Caki2 (cell line): Measurements from ENCODE around the gene PGBD5. TPM values are rescaled to one million over a fixed set of nuclear protein-coding genes. Genes with fewer than 3 reads are reported as not detected.
"Not testable (repeated sequence)": the region's sequence is repeated elsewhere in the genome, so short reads cannot be mapped to it uniquely, and the experiment has no call there.

ENCODE experiments used
- DNase-seq: peaks from one replicate; pipeline ENCODE4 v3.0.0-alpha.2; 2015; ENCODE audit warnings: low read depth
- in situ Hi-C: cut with HindIII; loops from 2 replicates; pipeline ENCODE4 v1.10.0; 2016; ENCODE audit warnings: low sequenced_read_pairs, low pct_unique_long_range_greater_than_20kb, mixed read lengths
- total RNA-seq: library from RNA; depleted of rRNA; stranded (reverse); fragments of >200 nt; shearing (Covaris generic); gene quantifications from 2 replicates; pipeline ENCODE4 v1.2.3, GENCODE V29; 2014; ENCODE audit warnings: low replicate concordance

PGBD5 gene
- total RNA-seq, 1 experiment from 2014 or later = 7.5 TPM

DNA sequence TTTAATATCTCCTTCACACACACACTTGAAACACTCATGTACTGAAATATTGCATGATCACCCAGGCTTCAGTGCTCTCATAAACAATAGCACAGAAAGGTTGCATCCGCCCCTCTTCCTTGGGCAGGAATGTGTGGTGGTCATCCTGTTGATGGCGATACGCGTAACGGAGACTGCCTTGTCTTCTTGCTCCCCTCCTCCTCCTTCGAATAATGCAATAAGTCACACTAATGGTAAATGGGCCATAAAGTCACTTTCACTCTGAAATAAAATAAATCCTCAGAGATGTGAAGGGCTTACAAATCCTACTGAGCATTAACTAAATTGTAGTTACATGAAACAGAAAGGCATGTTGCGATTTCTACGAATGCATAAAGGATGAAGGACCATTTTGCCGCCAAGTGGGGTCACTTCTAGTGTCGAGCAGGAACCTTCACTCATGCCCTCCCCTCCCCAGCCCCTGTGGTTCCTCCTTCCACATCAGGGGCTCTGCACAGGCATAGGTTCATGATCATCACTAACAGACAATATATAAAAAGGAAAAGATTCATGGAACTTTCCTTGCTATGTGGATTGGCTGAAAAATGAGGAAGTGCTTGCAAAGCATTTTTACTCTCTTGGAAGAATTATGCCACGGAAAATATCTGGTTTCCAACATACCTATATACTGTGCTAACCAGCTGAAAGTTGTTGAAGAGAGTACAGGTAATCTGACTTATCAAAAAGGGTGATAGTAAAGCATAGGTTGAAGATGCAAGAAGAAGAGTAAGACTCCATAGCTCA, 1.2 kb upstream of the PGBD5 start:
- in situ Hi-C loops = no loop called here
- no peak for DNase-seq

DNA sequence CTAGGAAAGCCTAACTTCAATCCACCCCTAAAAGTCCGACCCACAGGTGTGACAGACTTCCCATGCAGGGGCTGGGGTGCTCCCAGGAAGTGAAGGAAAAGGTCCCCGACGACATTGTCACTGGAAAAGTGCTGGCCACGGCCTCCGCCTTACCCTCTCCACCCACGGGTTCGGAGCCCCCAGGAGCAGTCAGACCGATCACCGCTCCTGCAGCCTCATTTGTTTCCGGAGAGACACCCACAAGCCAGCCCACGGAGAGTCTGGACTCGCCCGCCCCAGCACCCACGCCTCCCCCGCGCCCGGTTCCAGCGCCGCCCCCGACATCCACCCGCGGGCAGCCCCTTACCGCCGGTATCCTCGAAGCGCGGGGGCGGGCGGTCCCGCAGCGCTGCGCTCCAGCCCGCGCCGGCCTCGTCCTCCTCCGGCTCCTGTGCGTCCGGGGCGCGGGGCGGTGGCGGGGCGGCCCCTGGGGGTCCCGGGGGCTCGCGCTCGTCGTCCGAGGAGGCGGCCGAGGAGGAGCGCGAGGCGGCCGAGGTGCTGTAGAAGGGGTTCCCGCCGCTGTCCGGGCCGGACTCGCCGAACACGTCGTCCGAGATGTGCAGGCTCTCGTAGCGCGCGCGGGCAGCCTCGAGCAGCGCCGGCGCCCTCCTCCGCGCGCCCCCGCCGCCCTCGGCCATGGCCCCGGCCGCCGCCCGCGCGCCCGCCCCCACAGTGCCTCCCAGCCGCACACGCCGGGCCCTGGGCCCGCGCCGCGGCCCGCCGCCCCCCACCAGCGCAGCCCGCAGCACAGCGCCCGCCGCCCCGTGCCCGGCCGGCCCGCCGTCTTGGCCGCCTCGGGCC, 660 bp downstream of the PGBD5 start:
- in situ Hi-C loops = no loop called here

DNA sequence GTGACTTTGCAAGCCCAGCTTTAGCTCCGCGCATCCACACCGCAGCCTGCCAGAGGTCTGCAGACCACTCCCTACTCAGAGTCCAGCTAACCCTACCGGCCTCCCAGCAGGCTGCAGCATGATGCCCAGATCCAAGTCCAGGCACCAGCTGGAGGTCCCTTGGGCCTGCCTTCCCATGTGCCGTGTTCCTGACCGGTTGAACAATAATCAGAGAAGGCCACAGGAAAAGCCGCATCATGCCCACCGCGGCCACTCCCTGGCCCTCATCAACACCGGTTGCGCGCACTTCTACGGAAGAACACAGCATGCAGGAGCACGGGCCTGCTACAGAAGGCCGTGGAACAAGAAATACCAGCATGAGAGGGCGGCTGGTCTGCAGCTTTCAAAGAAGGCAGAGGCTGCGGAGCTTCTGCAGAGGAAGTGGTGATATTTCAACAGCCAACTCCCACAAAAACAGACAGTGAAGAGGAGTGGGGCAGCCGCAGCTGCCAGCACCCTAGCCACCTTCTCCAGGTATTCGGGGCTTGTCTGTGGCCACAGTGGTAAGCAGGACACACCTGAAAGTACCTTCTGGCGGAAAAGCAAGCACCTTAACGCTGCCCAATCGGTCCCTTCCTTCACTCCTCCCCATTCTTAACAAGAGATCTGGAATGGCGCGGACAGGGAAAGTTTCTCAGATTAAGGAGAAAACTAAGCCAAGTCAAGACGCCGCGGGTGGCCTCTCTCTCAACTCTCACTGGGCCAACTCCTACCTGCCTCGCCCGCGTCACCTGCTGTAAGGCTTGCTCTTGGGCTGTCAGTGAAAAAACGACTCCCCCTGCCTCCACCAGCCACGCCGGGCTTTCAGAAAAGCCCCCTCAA, 1.5 kb downstream of the PGBD5 start:
- DNase-seq = no peak
- in situ Hi-C loops = no loop called here

More for the DNA sequence above, 660 bp downstream of the PGBD5 start:
- DNase-seq = no peak

DNA sequence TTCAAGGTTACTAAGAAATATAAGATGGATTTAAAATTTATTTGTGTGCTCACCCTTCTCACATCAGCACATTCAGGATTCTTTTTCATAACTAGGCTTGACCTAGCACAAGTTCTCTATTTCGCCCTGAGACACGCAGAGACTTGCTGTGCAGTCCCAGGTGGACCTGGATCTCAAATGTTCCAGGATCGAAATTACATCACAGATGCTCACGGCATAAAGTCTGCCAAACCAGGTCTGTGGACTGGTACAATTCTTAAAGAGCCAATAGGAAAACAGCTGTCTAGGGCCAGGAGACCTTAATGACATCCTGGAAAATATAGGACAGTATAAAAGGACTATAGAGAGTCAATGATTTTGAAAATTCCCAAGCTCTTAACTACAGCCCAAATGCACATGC, 2.2 kb downstream of the PGBD5 start:
- DNase-seq = no peak
- in situ Hi-C loops = no loop called here

DNA sequence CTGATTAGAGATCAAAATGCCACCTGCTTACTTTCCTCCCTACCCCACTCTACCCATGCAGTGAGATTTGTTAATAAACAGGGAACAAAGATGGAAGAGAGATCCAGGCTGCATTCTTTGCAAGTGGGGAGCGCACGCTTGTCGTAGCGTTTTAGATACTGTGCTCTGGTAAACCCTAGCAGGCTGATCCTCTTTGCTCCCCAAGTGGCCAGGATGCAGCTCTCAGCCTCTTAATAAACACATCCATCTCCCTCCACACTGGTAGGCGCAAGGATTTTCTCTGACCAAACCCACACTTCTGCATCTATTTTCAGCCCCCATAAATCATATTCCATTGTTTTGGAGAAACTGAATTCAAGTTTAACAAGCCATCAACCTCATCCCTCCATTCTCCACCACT, 2.9 kb downstream of the PGBD5 start:
- in situ Hi-C loops = no loop called here
- no peak for DNase-seq

DNA sequence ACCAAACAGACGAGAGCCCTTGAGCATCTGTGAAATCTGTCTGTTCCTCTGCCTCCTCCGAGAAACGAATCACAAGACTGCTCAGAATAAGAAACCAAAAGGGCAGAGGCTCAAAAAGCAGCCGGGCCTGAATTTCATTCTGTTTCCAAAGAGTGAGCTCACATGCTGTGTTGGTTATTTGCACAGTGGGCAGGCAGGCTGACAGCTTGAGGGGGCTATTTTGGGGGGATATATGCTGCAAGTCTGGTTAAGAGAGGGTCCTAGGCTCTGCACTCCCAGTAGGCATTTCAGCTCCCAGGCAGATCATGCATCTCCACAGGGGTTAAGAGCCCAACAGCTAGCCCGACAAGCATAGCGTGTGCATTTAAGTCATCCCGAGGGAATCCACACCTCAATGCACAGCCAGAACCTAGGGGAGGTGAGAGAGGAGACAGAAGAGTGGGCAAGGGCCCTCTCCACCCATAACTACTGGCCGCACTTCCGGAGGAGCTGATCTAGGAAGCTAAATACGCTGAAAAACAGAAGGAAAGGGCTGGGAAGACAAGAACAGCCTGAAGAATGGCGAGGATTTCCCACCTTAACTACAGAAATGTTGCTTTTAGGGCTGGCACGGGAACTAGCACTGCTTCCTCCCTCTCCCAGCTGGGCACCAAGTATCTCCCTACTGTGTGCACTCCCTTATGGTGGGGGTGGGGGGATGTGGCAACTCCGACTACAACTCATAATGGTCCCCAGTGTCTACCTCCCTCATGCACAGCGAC, 3.7 kb downstream of the PGBD5 start:
- no peak for DNase-seq
- in situ Hi-C loops = no loop called here

DNA sequence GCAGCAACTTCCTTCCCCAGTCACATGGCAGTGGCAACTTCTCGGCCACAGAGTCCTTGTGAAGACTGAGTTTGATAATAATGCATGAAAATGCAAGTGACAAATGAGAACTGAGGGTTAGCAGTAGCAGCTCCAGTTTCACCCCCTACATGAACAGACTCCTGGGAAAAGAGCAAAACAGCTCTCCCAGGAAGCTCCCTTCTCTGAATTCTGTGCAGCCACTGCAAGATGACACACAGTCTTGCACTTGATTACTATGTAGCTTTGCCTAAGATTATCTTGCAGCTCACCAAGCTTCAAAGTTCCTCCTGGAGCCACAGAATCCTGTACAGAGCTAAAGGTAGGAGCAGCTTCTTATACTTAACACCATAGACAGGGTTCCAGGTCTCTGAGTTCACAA, 4.7 kb downstream of the PGBD5 start:
- DNase-seq = no peak
- in situ Hi-C loops = no loop called here

DNA sequence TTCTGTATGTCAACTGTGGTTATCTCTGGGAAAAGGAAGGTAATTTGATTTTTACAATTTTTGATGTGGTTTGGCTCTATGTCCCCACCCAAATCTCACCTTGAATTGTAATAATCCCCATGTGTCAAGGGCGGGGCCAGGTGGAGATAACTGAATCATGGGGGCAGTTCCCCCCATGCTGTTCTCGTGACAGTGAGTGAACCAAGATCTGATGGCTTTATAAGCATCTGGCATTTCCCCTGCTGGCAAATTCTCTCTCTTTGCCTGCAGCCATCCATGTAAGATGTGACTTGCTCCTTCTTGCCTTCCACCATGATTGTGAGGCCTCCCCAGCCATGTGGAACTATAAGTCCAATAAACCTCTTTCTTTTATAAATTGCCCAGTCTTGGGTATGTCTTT, 5.8 kb downstream of the PGBD5 start:
- in situ Hi-C loops = not testable (repeated sequence)

DNA sequence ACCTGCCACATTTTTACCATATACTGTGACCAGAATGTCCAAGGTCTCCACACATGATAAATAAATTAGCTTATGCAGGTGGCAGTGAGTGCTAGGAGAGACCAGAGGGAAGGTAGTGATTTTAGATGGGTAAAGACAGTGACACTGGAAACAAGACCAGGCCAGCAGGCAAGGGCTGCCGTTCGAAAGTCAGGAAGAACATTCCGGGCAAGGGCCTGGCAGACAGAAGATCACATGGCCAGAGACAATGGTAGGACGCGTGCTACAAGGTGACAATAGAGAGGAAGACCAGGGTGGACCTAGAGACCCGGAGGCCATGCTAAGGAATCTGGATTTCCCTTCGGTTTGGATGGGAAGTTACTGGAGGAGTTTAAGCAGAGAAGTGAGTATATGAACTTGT, 9.7 kb downstream of the PGBD5 start:
- in situ Hi-C loops = no loop called here
- DNase-seq = no peak

More for the DNA sequence above, 5.8 kb downstream of the PGBD5 start:
- DNase-seq = not testable (repeated sequence)

DNA sequence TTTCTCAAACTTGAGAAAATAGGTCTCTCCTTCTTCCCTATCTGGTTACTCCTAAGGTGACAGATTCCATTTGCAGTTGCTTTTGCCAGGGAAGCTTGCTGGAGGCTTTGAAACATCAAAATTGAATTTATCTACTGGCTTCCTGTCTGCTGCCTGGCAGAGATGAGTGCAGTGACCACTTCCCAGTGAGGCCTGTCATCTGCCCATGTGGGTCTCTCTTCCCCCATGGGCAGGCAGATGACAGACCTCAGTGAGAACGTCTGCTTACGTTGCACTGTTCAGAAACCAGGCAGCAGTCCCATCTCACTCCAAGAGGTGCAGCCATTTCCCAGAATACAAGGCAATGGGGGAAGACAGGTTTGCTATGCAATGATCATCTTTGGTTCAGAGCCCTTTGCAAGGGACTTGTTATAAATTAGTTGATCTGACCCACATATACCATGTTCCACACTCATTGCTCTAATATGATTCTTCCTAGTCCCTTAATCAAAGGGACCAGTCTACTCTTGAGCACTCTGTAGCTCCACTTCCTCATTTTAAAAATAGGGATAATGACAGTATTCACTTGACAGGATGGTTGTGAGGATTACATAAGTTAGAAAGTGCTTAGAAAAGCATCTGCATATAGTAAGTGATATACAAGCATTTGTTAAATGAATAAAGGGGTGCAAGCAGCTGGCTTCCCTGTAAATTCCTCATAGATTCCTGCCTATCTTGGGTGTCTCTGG, 10.6 kb downstream of the PGBD5 start:
- no peak for DNase-seq
- in situ Hi-C loops = no loop called here

DNA sequence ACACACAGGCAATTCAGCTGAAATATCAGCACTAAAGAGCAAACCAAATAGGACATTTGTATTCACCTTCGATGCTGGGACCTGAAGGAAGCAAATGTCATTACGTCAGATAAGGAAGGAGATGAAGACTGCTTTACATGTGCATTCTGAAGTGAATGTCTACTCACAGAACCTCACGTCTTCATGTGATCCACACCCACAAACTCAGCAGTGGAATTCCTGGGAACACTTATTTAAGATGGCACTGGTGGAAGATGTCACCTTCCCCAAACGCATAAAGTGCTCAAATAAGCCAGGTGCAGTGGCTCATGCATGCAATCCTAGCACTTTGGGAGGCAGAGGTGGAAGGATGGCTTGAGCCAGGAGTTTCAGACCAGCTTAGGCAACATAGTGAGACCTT, 11.4 kb downstream of the PGBD5 start:
- DNase-seq = no peak
- in situ Hi-C loops = no loop called here

DNA sequence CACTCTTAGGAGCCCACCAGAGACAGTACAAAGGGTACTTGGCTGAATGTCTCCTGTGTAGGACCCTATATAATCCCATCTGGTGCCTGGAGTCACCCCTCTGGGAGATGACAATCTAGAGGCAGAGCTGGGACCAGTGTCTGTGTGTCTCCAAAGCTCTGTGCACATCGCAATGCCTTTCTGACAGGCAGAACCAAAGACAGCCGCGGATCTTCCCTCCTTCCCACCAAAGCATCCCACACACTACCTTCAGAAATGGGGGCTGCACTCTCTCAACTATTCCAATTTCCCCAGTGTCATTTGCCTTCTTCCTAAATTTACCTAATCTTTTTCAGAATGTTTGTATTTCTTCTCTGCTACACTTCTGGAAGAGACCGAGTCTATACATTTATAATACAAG, 12.0 kb downstream of the PGBD5 start:
- in situ Hi-C loops = no loop called here
- no peak for DNase-seq

DNA sequence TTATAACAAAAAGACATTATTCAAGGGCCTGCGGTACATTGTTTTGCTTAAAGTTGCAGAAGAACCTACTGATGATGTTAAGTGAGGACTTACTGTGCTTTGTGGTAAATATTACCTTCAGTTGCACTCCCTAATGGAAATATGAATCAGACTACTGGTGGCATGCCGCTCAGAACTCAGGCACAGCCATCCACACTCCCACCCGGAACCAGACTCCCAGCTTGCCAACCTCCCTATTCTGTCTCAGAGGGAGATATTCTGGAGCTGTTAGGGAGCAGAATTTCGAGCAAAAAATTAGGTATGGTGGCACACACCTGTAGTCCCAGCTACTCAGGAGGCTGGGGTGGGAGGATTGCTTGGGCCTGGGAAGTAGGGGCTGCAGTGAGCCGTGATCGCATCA, 13.1 kb downstream of the PGBD5 start:
- in situ Hi-C loops = no loop called here
- DNase-seq = no peak

DNA sequence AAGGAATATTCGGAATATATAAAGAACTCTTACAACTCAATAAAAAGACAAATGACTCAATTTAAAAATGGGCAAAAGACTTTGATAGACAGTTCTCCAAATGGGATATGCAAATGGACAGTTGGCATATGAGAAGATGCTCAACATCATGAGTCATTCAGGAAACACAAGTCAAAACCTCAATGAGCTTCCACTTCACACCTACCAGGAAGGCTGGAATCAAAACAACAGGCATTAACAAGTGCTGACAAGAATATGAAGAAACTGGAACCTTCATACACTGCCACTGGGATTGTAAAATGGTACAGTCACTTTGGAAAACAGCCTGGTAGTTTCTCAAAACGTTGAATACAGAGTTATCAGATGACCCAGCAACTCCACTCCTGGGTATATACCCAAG, 17.2 kb downstream of the PGBD5 start:
- in situ Hi-C loops = no loop called here
- no peak for DNase-seq

DNA sequence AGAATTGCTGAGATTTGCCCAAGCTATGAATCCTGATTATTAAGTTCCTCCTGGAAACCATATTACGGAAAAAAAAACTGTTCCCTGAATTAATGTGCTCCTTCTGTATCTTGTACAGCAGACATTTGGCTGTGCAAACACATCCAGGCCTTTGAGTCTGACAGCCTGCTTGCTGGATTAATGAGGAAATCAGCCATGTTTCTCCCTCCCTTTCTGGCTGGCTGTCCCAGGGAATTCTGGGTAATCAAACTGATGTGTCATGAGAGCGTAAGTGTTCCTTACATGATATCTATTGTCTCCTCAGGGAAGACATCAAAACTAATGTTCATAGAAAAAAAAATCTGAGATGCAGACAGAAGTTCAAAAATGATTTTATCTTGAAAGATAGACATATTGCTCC, 18.8 kb downstream of the PGBD5 start:
- in situ Hi-C loops = no loop called here
- DNase-seq = no peak

DNA sequence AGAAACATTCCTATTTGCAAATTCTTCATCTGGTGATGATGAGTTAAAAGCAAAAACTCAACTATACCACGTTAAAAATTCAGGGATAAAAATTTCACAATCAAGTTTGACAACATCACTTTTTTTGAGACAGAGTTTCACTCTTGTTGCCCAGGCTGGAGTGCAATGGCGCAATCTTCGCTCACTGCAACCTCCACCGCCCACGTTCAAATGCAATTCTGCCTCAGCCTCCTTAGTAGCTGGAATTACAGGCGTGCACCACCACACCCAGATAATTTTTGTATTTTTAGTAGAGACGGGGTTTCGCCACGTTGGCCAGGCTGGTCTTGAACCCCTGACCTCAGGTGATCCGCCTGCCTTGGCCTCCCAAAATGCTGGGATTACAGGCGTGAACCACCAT, 19.4 kb downstream of the PGBD5 start:
- DNase-seq, in situ Hi-C loops: not testable (repeated sequence)

DNA sequence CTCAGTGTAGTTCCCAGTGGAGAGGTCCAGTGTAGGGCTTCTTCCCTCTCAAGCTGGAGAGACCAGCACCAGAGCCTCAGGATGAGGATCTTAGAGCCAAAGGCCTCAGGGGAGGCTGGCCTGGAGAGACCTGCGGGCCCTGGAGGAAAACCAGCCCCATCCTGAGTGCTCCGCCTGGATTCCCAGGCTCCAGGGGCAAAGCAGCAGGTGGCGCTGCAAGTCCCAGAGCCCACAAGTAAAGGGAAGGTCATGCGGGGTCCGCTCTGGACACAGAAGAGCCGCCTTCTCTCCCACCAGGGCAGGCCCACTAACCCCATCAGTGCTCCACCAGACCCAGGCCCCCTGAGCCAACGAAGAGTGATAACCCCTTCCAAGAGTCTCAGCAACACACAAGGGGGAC, 22.7 kb downstream of the PGBD5 start:
- in situ Hi-C loops = no loop called here
- no peak for DNase-seq
